WTC11 (cell line): ENCODE data around the gene TBCCD1. TPM values are rescaled to one million over a fixed set of nuclear protein-coding genes. Genes with fewer than 3 reads are reported as not detected.

Experiments
- ATAC-seq: fragments of 200-7000 bp; cut with Tn5 transposase; 2 replicates; pipeline ENCODE4 v1.10.0; 2021; ENCODE audit warnings: mild to moderate bottlenecking, moderate library complexity
- CTCF ChIA-PET: fragments of 300-600 bp; sonication (Branson Sonifier 250); formaldehyde crosslinking; loops from one replicate; lab custom pipeline; 2021; ENCODE audit warnings: antibody characterized with exemption; lab: Charles Lee
- POLR2A ChIA-PET: fragments of 350-600 bp; sonication (Branson Sonifier 250); formaldehyde crosslinking; loops from one replicate; lab custom pipeline; 2021; ENCODE audit warnings: antibody characterized with exemption; lab: Charles Lee
- DNase-seq: peaks from one replicate; pipeline ENCODE4 v3.0.0; 2021; ENCODE audit warnings: low spot score
- H3K27ac Mint-ChIP-seq: 2 replicates; pipeline ENCODE4 v1.8.0; 2021; ENCODE audit warnings: mixed read lengths
- H3K27me3 Mint-ChIP-seq: 2 replicates; pipeline ENCODE4 v1.8.0; 2021; ENCODE audit warnings: low read depth, mild to moderate bottlenecking, moderate library complexity, mixed read lengths
- H3K36me3 Mint-ChIP-seq: 2 replicates; pipeline ENCODE4 v1.8.0; 2021; ENCODE audit warnings: mixed read lengths
- H3K4me1 Mint-ChIP-seq: 2 replicates; pipeline ENCODE4 v1.8.0; 2022; ENCODE audit warnings: mixed read lengths
- H3K4me3 Mint-ChIP-seq: 2 replicates; pipeline ENCODE4 v1.8.0; 2021; ENCODE audit warnings: mild to moderate bottlenecking, moderate library complexity, mixed read lengths
- H3K9me3 Mint-ChIP-seq: 2 replicates; pipeline ENCODE4 v1.8.0; 2021; ENCODE audit warnings: mixed read lengths
- EMX1 ChIP-seq: fragments of 250-450 bp; sonication (Bioruptor Pico); IDR thresholded peaks from 2 replicates; pipeline ENCODE4 v1.8.0; 2021; ENCODE audit warnings: mild to moderate bottlenecking
- GTF2I ChIP-seq: fragments of 250-450 bp; sonication (Bioruptor Pico); conservative IDR thresholded peaks from 2 replicates; pipeline ENCODE4 v1.4.0; 2021; ENCODE audit warnings: mild to moderate bottlenecking
- JAZF1 ChIP-seq: fragments of 250-450 bp; sonication (Bioruptor Pico); IDR thresholded peaks from 2 replicates; pipeline ENCODE4 v1.9.0; 2021; ENCODE audit warnings: moderate library complexity, mild to moderate bottlenecking, inconsistent platforms
- NFE2L1 ChIP-seq: sonication (generic); formaldehyde crosslinking; IDR thresholded peaks from 2 replicates; pipeline ENCODE4 v1.8.1; 2023; ENCODE audit warnings: missing genetic modification reagents
- PRRX2 ChIP-seq: fragments of 250-450 bp; sonication (Bioruptor Pico); IDR thresholded peaks from 2 replicates; pipeline ENCODE4 v1.8.0; 2021; ENCODE audit warnings: mild to moderate bottlenecking
- TCF7 ChIP-seq: sonication (generic); formaldehyde crosslinking; IDR thresholded peaks from 2 replicates; pipeline ENCODE4 v1.8.0; 2022; ENCODE audit warnings: mild to moderate bottlenecking, low read depth, missing genetic modification reagents, moderate library complexity
- TEAD1 ChIP-seq: sonication (generic); formaldehyde crosslinking; IDR thresholded peaks from 2 replicates; pipeline ENCODE4 v1.8.0; 2022; ENCODE audit warnings: mild to moderate bottlenecking, missing genetic modification reagents
- ZNF121 ChIP-seq: sonication (generic); formaldehyde crosslinking; IDR thresholded peaks from 2 replicates; pipeline ENCODE4 v1.8.0; 2023; ENCODE audit warnings: missing genetic modification reagents
- ZNF396 ChIP-seq: fragments of 250-450 bp; sonication (Bioruptor Pico); IDR thresholded peaks from 2 replicates; pipeline ENCODE4 v1.8.0; 2021; ENCODE audit warnings: mild to moderate bottlenecking, moderate library complexity, borderline replicate concordance
- ZNF416 ChIP-seq: fragments of 250-450 bp; sonication (Bioruptor Pico); IDR thresholded peaks from 2 replicates; pipeline ENCODE4 v1.9.0; 2021; ENCODE audit warnings: mild to moderate bottlenecking, inconsistent platforms
- total RNA-seq: library from RNA; stranded (reverse); gene quantifications from 3 replicates; pipeline ENCODE4 v1.2.3, GENCODE V29; 2021
- TF ChIP-seq, protein P1 (sequence below): sonication (generic); formaldehyde crosslinking; IDR thresholded peaks from 2 replicates; pipeline ENCODE4 v1.8.0; 2023; ENCODE audit warnings: missing genetic modification reagents, mild to moderate bottlenecking, borderline replicate concordance
- TF ChIP-seq, protein P2 (sequence below): sonication (generic); formaldehyde crosslinking; IDR thresholded peaks from 2 replicates; pipeline ENCODE4 v1.8.0; 2022; ENCODE audit warnings: missing genetic modification reagents
- TF ChIP-seq, protein P3 (sequence below): sonication (generic); formaldehyde crosslinking; IDR thresholded peaks from 2 replicates; pipeline ENCODE4 v1.8.0; 2023; ENCODE audit warnings: mild to moderate bottlenecking, missing genetic modification reagents
- TF ChIP-seq, protein P4 (sequence below): sonication (generic); formaldehyde crosslinking; IDR thresholded peaks from 2 replicates; pipeline ENCODE4 v1.8.0; 2022; ENCODE audit warnings: mild to moderate bottlenecking, missing genetic modification reagents
- TF ChIP-seq, protein P5 (sequence below): fragments of 250-450 bp; sonication (Bioruptor Pico); IDR thresholded peaks from 2 replicates; pipeline ENCODE4 v1.9.0; 2021; ENCODE audit warnings: mild to moderate bottlenecking
- TF ChIP-seq, protein P6 (sequence below): sonication (generic); formaldehyde crosslinking; IDR thresholded peaks from 2 replicates; pipeline ENCODE4 v1.8.0; 2023; ENCODE audit warnings: missing genetic modification reagents
- TF ChIP-seq, protein P7 (sequence below): sonication (generic); formaldehyde crosslinking; IDR thresholded peaks from 2 replicates; pipeline ENCODE4 v1.8.1; 2022; ENCODE audit warnings: low read depth, mild to moderate bottlenecking, moderate library complexity, missing genetic modification reagents, borderline replicate concordance

The TBCCD1 gene
- total RNA-seq, 1 experiment from 2014 or later, result 10.6 TPM

DNA sequence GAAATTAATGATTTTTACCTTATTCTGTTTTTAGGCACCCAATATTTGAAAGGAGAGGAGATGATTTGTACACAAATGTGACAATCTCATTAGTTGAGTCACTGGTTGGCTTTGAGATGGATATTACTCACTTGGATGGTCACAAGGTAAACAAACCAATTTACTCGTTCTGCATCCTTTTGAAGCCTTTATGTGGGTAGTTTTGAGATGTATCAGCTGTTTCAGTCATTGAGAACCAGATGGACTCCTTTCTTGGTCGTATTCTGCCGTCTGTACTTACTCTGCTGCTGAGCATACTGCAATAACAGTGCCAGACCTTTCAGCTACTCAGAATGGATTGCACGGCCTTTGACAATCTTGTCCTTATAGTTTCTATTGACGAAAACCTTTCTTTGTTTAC lies 16.7 kb upstream of the TBCCD1 start (continued):
- TF ChIP-seq, protein P1, sequence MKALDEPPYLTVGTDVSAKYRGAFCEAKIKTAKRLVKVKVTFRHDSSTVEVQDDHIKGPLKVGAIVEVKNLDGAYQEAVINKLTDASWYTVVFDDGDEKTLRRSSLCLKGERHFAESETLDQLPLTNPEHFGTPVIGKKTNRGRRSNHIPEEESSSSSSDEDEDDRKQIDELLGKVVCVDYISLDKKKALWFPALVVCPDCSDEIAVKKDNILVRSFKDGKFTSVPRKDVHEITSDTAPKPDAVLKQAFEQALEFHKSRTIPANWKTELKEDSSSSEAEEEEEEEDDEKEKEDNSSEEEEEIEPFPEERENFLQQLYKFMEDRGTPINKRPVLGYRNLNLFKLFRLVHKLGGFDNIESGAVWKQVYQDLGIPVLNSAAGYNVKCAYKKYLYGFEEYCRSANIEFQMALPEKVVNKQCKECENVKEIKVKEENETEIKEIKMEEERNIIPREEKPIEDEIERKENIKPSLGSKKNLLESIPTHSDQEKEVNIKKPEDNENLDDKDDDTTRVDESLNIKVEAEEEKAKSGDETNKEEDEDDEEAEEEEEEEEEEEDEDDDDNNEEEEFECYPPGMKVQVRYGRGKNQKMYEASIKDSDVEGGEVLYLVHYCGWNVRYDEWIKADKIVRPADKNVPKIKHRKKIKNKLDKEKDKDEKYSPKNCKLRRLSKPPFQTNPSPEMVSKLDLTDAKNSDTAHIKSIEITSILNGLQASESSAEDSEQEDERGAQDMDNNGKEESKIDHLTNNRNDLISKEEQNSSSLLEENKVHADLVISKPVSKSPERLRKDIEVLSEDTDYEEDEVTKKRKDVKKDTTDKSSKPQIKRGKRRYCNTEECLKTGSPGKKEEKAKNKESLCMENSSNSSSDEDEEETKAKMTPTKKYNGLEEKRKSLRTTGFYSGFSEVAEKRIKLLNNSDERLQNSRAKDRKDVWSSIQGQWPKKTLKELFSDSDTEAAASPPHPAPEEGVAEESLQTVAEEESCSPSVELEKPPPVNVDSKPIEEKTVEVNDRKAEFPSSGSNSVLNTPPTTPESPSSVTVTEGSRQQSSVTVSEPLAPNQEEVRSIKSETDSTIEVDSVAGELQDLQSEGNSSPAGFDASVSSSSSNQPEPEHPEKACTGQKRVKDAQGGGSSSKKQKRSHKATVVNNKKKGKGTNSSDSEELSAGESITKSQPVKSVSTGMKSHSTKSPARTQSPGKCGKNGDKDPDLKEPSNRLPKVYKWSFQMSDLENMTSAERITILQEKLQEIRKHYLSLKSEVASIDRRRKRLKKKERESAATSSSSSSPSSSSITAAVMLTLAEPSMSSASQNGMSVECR (CRISPR knock-in tag), result no peak
- TF ChIP-seq, protein P2, sequence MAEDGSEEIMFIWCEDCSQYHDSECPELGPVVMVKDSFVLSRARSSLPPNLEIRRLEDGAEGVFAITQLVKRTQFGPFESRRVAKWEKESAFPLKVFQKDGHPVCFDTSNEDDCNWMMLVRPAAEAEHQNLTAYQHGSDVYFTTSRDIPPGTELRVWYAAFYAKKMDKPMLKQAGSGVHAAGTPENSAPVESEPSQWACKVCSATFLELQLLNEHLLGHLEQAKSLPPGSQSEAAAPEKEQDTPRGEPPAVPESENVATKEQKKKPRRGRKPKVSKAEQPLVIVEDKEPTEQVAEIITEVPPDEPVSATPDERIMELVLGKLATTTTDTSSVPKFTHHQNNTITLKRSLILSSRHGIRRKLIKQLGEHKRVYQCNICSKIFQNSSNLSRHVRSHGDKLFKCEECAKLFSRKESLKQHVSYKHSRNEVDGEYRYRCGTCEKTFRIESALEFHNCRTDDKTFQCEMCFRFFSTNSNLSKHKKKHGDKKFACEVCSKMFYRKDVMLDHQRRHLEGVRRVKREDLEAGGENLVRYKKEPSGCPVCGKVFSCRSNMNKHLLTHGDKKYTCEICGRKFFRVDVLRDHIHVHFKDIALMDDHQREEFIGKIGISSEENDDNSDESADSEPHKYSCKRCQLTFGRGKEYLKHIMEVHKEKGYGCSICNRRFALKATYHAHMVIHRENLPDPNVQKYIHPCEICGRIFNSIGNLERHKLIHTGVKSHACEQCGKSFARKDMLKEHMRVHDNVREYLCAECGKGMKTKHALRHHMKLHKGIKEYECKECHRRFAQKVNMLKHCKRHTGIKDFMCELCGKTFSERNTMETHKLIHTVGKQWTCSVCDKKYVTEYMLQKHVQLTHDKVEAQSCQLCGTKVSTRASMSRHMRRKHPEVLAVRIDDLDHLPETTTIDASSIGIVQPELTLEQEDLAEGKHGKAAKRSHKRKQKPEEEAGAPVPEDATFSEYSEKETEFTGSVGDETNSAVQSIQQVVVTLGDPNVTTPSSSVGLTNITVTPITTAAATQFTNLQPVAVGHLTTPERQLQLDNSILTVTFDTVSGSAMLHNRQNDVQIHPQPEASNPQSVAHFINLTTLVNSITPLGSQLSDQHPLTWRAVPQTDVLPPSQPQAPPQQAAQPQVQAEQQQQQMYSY, result no peak
- no peak for TF ChIP-seq ZNF396 (CRISPR knock-in tag)
- no peak for TF ChIP-seq EMX1 (CRISPR knock-in tag)
- TF ChIP-seq, protein P3, sequence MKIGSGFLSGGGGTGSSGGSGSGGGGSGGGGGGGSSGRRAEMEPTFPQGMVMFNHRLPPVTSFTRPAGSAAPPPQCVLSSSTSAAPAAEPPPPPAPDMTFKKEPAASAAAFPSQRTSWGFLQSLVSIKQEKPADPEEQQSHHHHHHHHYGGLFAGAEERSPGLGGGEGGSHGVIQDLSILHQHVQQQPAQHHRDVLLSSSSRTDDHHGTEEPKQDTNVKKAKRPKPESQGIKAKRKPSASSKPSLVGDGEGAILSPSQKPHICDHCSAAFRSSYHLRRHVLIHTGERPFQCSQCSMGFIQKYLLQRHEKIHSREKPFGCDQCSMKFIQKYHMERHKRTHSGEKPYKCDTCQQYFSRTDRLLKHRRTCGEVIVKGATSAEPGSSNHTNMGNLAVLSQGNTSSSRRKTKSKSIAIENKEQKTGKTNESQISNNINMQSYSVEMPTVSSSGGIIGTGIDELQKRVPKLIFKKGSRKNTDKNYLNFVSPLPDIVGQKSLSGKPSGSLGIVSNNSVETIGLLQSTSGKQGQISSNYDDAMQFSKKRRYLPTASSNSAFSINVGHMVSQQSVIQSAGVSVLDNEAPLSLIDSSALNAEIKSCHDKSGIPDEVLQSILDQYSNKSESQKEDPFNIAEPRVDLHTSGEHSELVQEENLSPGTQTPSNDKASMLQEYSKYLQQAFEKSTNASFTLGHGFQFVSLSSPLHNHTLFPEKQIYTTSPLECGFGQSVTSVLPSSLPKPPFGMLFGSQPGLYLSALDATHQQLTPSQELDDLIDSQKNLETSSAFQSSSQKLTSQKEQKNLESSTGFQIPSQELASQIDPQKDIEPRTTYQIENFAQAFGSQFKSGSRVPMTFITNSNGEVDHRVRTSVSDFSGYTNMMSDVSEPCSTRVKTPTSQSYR (CRISPR knock-in tag), result no peak
- no peak for TF ChIP-seq NFE2L1 (CRISPR knock-in tag)
- TF ChIP-seq PRRX2 (CRISPR knock-in tag), result no peak
- no peak for TF ChIP-seq ZNF121 (CRISPR knock-in tag)
- TF ChIP-seq TEAD1 (CRISPR knock-in tag), result no peak
- no peak for TF ChIP-seq ZNF416 (CRISPR knock-in tag)
- TF ChIP-seq, protein P4, sequence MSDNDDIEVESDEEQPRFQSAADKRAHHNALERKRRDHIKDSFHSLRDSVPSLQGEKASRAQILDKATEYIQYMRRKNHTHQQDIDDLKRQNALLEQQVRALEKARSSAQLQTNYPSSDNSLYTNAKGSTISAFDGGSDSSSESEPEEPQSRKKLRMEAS (CRISPR knock-in tag), result no peak
- TF ChIP-seq, protein P5, sequence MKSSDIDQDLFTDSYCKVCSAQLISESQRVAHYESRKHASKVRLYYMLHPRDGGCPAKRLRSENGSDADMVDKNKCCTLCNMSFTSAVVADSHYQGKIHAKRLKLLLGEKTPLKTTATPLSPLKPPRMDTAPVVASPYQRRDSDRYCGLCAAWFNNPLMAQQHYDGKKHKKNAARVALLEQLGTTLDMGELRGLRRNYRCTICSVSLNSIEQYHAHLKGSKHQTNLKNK (CRISPR knock-in tag), result no peak

DNA sequence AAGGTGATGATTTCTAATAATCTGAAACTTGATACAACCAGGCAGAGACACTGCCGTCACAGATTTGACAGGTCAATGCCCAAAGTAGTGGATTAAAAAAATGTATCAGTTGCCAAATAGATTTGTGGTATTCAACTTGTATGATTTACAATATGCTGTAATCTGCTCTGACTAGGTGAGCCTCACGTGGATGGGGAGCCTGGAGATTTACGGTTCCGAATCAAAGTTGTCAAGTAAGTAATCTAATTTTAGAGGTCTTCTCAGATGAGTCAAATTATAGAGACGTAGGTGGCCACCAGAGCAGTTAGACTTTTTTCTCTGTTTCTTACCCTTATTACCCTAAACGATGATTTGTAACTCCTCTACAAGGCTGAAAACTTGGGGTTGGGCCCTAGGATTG lies 15.4 kb upstream of the TBCCD1 start:
- H3K27ac Mint-ChIP-seq, result no peak overlapping the region
- CTCF ChIA-PET, result interaction anchor here (1.5 kb wide), 1 partner anchor 34 kb away, joined by 6 read pairs; no protein-coding TSS in a partner anchor
- H3K4me1 Mint-ChIP-seq, result no peaks in the 10 kb centered on the region
- no peak overlapping the region for H3K4me3 Mint-ChIP-seq
- no peak for ATAC-seq
- H3K27me3 Mint-ChIP-seq, result no peaks in the 10 kb centered on the region
- POLR2A ChIA-PET, result no interaction called here
- no peaks in the 10 kb centered on the region for H3K9me3 Mint-ChIP-seq
- DNase-seq, result no peak
- peaks cover 67% of the 10 kb centered on the region for H3K36me3 Mint-ChIP-seq
- TF ChIP-seq, protein P6, sequence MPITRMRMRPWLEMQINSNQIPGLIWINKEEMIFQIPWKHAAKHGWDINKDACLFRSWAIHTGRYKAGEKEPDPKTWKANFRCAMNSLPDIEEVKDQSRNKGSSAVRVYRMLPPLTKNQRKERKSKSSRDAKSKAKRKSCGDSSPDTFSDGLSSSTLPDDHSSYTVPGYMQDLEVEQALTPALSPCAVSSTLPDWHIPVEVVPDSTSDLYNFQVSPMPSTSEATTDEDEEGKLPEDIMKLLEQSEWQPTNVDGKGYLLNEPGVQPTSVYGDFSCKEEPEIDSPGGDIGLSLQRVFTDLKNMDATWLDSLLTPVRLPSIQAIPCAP (CRISPR knock-in tag), result no peak
- TF ChIP-seq TCF7 (CRISPR knock-in tag), result no peak
- TF ChIP-seq, protein P7, sequence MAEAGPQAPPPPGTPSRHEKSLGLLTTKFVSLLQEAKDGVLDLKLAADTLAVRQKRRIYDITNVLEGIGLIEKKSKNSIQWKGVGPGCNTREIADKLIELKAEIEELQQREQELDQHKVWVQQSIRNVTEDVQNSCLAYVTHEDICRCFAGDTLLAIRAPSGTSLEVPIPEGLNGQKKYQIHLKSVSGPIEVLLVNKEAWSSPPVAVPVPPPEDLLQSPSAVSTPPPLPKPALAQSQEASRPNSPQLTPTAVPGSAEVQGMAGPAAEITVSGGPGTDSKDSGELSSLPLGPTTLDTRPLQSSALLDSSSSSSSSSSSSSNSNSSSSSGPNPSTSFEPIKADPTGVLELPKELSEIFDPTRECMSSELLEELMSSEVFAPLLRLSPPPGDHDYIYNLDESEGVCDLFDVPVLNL (CRISPR knock-in tag), result no peak
- TF ChIP-seq GTF2I (CRISPR knock-in tag), result no peak
- TF ChIP-seq, protein P2, result no peak
- TF ChIP-seq JAZF1, result no peak
